Posterior cingulate gyrus (tissue), 11 donors: ENCODE results near the gene BPIFB6.
"Not testable (repeated sequence)": the region's sequence is repeated elsewhere in the genome, so short reads cannot be mapped to it uniquely, and the experiment has no call there.

ENCODE experiments used
- DNase-seq, 10 donors: peaks; one replicate each; pipeline versions ENCODE4 v3.0.0 to v3.0.0-alpha.2; 2020 to 2021; ENCODE audit warnings: mixed read lengths in 3 of 10
- intact Hi-C: fragments of 100-400 bp; cut with DNase I; formaldehyde crosslinking; loops from one replicate; pipeline ENCODE4 v1.15.1; 2023

The BPIFB6 gene

GRCh38 chr20:33025318-33025876 lies 6.1 kb upstream of the BPIFB6 start:
- intact Hi-C loops: no loop called here
- DNase-seq: peak in 1 of 10 donors; percentile 24

- DNase-seq: peak in 2 of 10 donors; percentile 13 to 28
- intact Hi-C loops: no loop called here
These were observed 5.2 kb upstream of the BPIFB6 start for GRCh38 chr20:33026072-33026778.

DNA sequence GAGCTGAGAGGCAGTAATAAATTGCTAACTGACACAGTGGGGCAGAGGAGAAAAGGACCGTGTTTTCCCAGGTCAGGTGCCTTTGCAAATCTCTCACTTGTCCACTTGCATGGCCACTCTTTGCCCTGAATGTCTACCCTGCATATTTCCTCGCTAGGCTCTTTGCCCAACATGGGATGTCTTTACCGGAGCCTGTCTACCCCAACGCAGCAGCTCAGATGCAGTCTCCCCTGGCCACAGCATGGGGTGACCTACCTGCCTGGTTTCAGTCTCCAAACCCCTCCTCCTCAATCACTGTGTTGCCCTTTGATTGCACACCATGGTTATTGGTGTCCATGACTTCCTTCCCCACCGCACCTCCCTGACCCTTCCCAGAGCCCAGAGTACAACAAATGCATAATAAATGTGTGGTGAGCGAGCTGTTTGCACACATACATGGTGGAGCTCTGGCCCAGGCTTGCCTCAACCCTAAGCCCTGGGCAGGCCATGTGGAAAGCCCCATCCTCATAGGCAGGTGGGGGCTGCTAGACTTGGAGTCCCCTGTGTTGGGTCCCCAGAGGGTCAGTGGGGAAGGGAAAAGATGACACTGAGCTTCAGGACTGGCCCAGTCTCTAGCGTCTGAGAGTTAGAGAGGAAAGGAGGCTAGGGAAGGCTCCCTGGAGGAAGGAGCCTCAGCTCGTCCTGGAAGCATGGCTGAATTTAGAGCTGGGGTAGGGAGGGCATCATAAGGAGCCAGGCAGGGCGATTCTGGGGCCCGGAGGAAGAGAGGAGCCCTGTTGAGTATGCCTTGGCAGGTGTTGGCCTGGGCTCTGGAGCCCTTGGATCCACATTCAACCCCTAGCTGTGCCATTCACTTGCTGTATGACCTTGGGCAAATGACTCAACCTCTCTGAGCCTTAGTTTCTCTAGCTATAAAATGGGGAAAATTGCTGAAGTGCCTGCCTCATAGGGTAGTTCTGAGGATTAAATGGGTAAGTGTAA lies 4.4 kb upstream of the BPIFB6 start:
- peak in 2 of 10 donors; percentile 33 to 61 for DNase-seq
- intact Hi-C loops: no loop called here

GRCh38 chr20:33027769-33028751 lies 3.4 kb upstream of the BPIFB6 start:
- intact Hi-C loops: no loop called here
- DNase-seq: peak in 2 of 10 donors; percentile 55 to 63

GRCh38 chr20:33028875-33029274 lies 2.6 kb upstream of the BPIFB6 start:
- peak in 1 of 10 donors; percentile 45 for DNase-seq
- intact Hi-C loops: no loop called here

DNA sequence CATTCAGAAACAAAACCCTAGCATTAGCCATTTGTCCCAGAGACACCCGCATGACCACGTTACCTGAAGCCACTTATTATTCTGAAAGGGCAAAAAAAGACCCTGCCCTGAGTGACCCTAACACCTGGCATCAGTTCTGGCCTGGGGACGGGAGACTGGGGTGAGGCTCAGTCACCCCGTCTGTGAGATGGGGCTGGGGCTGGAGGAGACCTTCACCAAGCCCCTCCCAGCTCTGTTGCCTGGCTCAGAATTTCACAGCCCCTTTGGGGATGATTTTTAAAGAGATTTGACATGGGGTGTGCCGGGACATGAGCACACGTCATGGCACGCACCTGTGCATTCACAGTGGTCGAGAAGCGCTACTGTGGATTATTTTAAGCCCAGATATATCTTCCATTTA lies 1.4 kb upstream of the BPIFB6 start:
- intact Hi-C loops: no loop called here
- DNase-seq: peak in 3 of 10 donors; percentile 5 to 57 (median 49)

GRCh38 chr20:33030569-33030968 lies 879 bp upstream of the BPIFB6 start:
- intact Hi-C loops: no loop called here
- DNase-seq: peak in 2 of 10 donors; percentile 9 to 26

GRCh38 chr20:33032555-33032954 lies 1.1 kb downstream of the BPIFB6 start:
- intact Hi-C loops: no loop called here
- peak in 2 of 10 donors; percentile 27 to 66 for DNase-seq

DNA sequence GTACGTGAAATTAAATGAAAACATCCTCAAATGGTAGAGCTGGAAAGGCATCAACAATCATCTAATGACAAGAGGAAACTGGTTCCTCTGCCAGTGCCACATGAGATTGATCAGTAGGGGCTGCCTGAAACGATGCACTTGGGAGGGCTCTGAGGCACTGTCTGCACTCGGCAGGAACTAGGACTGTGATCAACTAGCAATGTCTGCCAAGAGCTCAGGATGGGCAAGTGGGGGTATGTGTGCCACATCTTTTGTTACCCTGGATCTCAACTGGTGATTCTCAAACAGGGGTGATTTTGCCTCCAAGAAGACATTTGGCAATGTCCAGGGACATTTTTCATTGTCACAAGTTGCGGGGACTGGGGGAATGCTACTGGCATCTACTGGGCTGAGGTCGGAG lies 1.9 kb downstream of the BPIFB6 start:
- DNase-seq: peak in 2 of 10 donors; percentile 8 to 14
- intact Hi-C loops: no loop called here

DNA sequence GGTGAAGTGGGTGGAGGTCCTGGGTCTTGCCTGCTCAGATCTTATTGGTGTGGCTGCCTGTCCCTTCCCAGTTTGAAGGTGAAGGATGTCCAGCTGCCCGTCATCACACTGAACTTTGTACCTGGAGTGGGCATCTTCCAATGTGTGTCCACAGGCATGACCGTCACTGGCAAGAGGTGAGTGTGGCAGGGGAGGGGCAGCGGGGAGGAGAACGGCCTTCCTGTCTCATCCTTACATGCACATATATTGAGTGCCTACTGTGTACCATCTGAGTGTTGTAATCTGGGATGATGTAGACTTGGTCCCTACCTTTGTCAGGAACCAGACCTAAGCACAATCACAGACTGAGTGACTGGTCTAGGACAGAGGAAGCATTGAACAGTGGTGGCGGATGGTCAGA lies 2.7 kb downstream of the BPIFB6 start:
- intact Hi-C loops: no loop called here
- DNase-seq: peak in 1 of 10 donors; percentile 67

GRCh38 chr20:33034901-33035492 lies 3.5 kb downstream of the BPIFB6 start:
- DNase-seq: peak in 2 of 10 donors; percentile 40 to 70
- intact Hi-C loops: no loop called here

- intact Hi-C loops: no loop called here
- DNase-seq: peak in 3 of 10 donors; percentile 29 to 58 (median 50)
These were observed 6.0 kb downstream of the BPIFB6 start for GRCh38 chr20:33037456-33037855.

GRCh38 chr20:33038243-33038642 lies 6.8 kb downstream of the BPIFB6 start:
- DNase-seq: no peak
- intact Hi-C loops: no loop called here

- peak in 1 of 10 donors; percentile 27 for DNase-seq
- intact Hi-C loops: no loop called here
These were observed 11.0 kb downstream of the BPIFB6 start for GRCh38 chr20:33042430-33042829.

- intact Hi-C loops: no loop called here
- DNase-seq: no peak
These were observed 11.7 kb downstream of the BPIFB6 start for GRCh38 chr20:33042983-33043730.

- peak in 2 of 10 donors; percentile 39 to 54 for DNase-seq
- intact Hi-C loops: no loop called here
These were observed 12.3 kb downstream of the BPIFB6 start for GRCh38 chr20:33043731-33044181.

GRCh38 chr20:33045129-33045721 lies 13.8 kb downstream of the BPIFB6 start:
- intact Hi-C loops: not testable (repeated sequence)
- peak in 1 of 10 donors; percentile 17 for DNase-seq

DNA sequence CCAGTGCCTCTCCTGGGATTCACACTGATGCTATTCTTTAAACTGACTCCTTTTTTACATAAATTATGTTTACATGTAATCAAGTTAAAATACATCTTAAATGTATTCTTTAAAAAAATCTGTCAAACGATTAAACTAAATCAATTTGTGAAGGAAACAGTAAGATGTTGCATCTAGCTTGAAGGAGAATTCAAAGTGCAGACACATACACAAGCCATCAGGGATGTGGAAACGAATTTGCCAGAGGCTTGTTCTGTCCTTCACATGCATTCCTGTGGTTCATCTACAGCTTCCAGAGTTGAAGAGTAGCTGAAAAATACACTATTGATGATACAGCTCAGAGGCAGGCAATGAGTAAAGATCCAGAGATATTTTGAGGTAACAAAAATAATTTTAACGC lies 15.0 kb downstream of the BPIFB6 start:
- DNase-seq: no peak
- intact Hi-C loops: no loop called here
